SU-DHL-6 (cell line): ENCODE results near the gene IFI27.

Source experiments
- CTCF ChIP-seq: fragments of 200-600 bp; sonication (generic); IDR thresholded peaks from one replicate; pipeline ENCODE4 v1.5.1; 2017; ENCODE audit warnings: antibody characterized with exemption, mild to moderate bottlenecking, low read length, moderate library complexity; ENCODE audit not compliant: insufficient read depth, poor library complexity, severe bottlenecking
- EZH2phosphoT487 ChIP-seq: fragments of 200-600 bp; sonication (generic), shearing (Covaris generic); conservative IDR thresholded peaks from 2 replicates; pipeline ENCODE4 v1.6.1; 2018; ENCODE audit warnings: mild to moderate bottlenecking, antibody characterized with exemption, low read length, moderate library complexity, mixed read lengths

- no peak for TF ChIP-seq CTCF
- no peak for TF ChIP-seq EZH2phosphoT487
Measured at GRCh38 chr14:94158239-94158883, 47.8 kb downstream of the IFI27 start.
